ENCODE data around the gene SPON1.
"Not testable (repeated sequence)": the region's sequence is repeated elsewhere in the genome, so short reads cannot be mapped to it uniquely, and the experiment has no call there.

The SPON1 gene

GRCh38 chr11:14090631-14091030 is 128.1 kb downstream of the SPON1 start:
- not testable (repeated sequence) for DNase-seq

- DNase-seq, result no peak
Observed at GRCh38 chr11:14093065-14093464, 130.5 kb downstream of the SPON1 start.

- DNase-seq, result no peak
Observed at GRCh38 chr11:14094481-14095037, 132.0 kb downstream of the SPON1 start.

GRCh38 chr11:14095882-14096281 is 133.4 kb downstream of the SPON1 start:
- DNase-seq, result no peak

GRCh38 chr11:14096606-14097005 is 134.1 kb downstream of the SPON1 start:
- DNase-seq, result no peak

GRCh38 chr11:14101388-14101787 is 138.9 kb downstream of the SPON1 start:
- DNase-seq, result no peak

- DNase-seq, result no peak
Observed at GRCh38 chr11:14102766-14103165, 140.2 kb downstream of the SPON1 start.

GRCh38 chr11:14105446-14105845 is 142.9 kb downstream of the SPON1 start:
- no peak for DNase-seq

GRCh38 chr11:14106303-14107049 is 144.0 kb downstream of the SPON1 start:
- DNase-seq, result no peak

GRCh38 chr11:14107050-14107430 is 144.5 kb downstream of the SPON1 start:
- no peak for DNase-seq

GRCh38 chr11:14109742-14110141 is 147.2 kb downstream of the SPON1 start:
- DNase-seq, result no peak

GRCh38 chr11:14110629-14111028 is 148.1 kb downstream of the SPON1 start:
- no peak for DNase-seq

GRCh38 chr11:14111496-14111895 is 149.0 kb downstream of the SPON1 start:
- DNase-seq, result no peak

GRCh38 chr11:14112721-14113120 is 150.2 kb downstream of the SPON1 start:
- DNase-seq, result no peak

- DNase-seq, result no peak
Observed at GRCh38 chr11:14114269-14114668, 151.7 kb downstream of the SPON1 start.

- DNase-seq, result no peak
Observed at GRCh38 chr11:14114786-14115185, 152.3 kb downstream of the SPON1 start.

GRCh38 chr11:14117632-14118031 is 155.1 kb downstream of the SPON1 start:
- no peak for DNase-seq

GRCh38 chr11:14118072-14118471 is 155.5 kb downstream of the SPON1 start:
- no peak for DNase-seq

- DNase-seq, result no peak
Observed at GRCh38 chr11:14119357-14119756, 156.8 kb downstream of the SPON1 start.

- no peak for DNase-seq
Observed at GRCh38 chr11:14124350-14124749, 161.8 kb downstream of the SPON1 start.

- DNase-seq, result no peak
Observed at GRCh38 chr11:14124886-14125285, 162.4 kb downstream of the SPON1 start.

GRCh38 chr11:14125529-14125928 is 163.0 kb downstream of the SPON1 start:
- no peak for DNase-seq

- DNase-seq, result no peak
Observed at GRCh38 chr11:14127679-14128078, 165.2 kb downstream of the SPON1 start.

GRCh38 chr11:14132312-14132711 is 169.8 kb downstream of the SPON1 start:
- DNase-seq, result no peak

GRCh38 chr11:14133381-14133780 is 170.9 kb downstream of the SPON1 start:
- DNase-seq, result no peak

All from hematopoietic multipotent progenitor cell treated with erythropoietin and hydrocortisone succinate and interleukin-3 and kit ligand, for 8 days (in vitro differentiated cells).